GM21515 (cell line): ENCODE results near the gene HMGB1.

Experiments
- ATAC-seq: cut with Tn5 transposase; IDR thresholded peaks from one replicate; pipeline ENCODE4 v1.9.1; 2021; ENCODE audit not compliant: unreplicated experiment

Gene HMGB1

GRCh38 chr13:30465593-30466357 is at the start of gene HMGB1:
HMGB1 (minus strand) TSS chr13:30465936; CDS start chr13:30463680, 2,256 bp downstream.
- peak; percentile 81 for ATAC-seq

DNA sequence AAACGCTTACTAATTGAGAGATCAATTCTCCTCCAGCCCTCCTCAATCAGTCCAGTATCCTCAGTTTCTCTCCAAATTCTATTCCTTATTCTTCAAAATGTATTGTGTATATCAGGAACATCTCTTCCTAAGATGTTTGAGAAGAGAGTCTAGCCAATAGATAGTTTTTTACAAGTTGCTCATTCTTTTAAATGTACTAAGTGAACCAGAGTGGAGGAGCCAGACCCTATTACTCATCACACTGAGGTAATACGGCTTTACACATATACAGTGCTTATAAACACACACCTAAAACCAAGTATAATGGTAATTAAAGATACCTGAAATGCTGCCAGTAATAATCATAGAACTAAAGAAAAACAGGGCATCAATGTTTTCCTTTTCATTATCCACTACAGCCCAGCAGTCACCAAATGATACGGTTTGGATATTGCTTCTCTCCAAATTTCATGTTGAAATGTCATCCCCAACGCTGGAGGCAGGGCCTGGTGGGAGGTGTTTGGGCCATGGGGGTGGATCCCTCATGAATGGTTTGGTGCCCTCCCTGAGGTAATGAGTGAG is 45.2 kb upstream of the HMGB1 start:
- ATAC-seq, result no peak

DNA sequence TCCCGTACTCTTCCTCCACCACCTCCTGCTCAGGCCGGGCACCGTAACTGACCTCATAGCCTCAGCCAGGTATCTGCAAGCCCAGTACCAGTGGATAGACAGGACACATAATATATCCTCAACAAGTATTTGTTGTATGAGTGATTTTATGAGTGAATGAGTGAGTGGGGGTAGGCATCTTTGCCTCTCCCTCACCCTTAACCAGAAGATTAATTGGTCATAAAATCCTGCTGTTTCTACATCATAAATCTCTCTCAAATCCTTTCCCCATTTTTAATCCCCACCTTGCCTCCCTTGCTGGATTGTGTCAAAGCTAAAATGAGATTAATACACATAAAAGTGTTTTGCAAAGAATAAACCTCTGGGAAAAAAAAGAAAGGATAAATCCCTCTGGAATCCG is 44.4 kb upstream of the HMGB1 start:
- no peak for ATAC-seq

GRCh38 chr13:30509254-30510050 is 43.7 kb upstream of the HMGB1 start:
- ATAC-seq, result no peak

GRCh38 chr13:30504081-30504480 is 38.3 kb upstream of the HMGB1 start:
- peak; percentile 68 for ATAC-seq

DNA sequence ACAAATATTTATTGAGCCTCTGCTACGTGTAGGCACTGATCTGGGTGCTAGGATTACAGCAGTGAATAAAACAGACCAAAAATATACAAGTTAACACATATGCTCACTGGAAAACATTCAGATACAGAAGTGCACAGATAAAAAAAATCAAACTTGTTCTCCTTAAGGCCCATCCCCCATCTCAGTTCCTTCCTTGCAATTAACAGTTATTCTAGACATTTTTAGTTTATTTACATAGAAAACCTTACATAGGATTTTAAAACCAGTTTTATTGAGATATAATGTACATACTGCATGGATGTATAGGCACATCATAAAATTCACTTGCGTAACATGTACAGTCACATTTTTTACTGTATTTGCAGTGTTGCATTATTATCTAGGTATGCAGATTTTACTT is 36.5 kb upstream of the HMGB1 start:
- no peak for ATAC-seq

GRCh38 chr13:30499338-30499737 is 33.6 kb upstream of the HMGB1 start:
- ATAC-seq, result no peak

- no peak for ATAC-seq
Observed at GRCh38 chr13:30496147-30496546, 30.4 kb upstream of the HMGB1 start.

- no peak for ATAC-seq
Observed at GRCh38 chr13:30495746-30496145, 30.0 kb upstream of the HMGB1 start.

DNA sequence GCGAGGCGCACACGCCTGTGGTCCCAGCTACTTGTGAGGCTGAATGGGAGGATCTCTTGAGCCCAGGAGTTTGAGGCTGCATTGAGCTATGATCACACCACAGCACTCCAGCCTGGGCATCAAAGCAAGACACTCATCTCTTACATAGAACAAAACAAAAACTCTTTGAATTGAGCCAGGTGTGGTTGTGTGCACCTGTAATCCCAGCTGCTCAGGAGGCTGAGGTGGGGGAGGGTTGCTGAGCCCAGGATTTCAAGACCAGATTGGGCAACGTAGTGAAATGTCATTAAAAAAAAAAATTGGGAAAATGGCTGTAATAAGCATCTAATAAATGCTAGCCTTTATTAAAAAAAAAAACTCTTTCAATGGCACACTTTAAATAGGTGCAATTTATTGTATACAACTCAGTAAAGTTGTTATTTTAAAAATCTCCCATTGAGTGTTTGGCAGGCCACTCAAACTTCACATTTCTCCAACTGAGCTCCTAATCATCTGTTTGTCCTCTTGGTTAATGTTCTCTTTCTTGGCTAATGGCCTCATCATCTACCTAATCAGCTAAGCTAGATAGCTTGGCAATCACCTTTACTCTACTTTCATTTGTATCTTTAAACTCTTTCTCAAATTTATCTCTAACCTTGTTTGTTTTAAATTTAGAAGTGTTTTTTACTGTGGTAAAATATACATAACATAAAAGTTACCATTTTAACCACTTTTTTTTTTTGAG is 28.1 kb upstream of the HMGB1 start:
- no peak for ATAC-seq

GRCh38 chr13:30487075-30487470 is 21.3 kb upstream of the HMGB1 start:
- ATAC-seq, result no peak

DNA sequence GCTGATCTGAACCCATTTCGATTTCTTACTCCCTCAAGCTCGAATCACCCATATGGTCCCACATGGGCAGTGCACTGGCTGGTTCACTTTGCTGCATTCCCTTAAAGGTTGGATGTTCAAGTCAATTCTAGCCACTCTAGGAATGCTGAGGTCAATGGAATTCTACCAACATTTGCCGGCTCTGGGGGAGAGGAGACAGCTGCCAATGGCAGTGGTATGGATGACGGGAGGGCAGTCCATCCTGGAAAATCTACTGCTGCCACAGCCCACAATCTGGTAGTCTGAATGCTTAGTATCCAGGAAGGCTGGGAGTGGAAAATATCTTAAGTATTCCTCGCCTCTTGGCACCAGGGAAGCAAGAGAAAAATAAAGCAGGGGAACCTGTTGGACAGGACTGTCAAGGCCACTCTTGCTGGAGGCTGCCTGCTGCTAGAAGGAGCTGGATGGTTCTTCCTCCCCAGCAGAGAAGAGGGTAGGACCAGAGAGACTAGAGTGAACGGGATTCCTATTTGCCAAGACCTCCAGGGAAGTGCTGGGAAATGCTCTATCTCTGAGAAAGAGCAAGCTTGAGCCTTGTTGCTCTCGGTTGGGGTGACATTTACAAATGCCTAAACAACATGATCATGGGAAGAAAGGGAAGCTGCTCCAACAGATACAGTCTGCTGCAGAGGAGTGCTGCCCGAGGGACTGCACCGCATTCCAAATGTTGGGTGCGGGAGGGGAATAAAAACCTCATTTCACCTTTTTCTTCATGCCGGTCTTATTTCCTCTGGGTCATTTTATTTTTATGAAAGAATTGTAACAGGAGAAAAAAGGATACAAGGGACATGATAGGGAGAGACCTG is 20.7 kb upstream of the HMGB1 start:
- ATAC-seq, result no peak

DNA sequence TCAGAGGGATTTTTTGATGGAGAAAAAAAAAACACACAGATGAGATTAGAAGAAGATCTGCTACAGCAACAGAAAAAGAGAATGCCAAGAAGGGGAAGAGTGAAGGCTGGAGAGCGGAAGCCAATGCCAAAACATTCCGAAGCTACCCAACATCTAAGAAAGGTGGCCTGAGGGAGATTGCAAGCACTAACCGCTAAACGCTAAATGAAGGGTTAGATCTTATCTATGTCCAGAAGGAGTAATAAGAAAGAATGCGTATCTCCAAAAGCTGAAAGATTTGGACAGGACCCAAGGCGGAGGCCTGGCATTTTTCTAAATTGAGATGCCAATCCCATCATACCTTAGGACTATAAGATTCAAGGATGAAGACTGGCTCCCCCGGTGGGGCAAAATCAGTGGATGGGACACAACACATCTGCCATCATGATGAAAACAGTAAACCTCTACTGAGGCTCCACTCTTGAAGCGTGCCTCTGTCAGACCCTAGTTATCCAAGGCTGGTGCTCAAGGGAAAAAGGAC is 15.6 kb upstream of the HMGB1 start:
- ATAC-seq, result no peak

GRCh38 chr13:30480292-30480950 is 14.7 kb upstream of the HMGB1 start:
- ATAC-seq, result no peak

DNA sequence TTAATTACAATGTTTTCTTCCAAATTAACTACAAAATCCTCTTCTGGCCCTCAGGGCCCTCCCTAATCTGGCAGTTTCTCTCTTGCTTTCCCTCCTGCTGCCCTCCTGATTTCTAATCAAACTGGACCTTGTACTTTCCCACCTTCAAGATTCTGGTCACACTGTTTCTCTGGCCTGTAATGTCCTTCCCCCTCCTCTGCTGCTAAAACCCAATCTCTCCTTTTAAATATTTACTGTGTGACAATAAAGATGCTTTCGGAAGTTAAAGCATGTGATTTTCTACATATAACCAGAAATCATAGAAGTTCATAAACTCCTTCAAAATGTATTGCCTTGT is 14.1 kb upstream of the HMGB1 start:
- no peak for ATAC-seq

DNA sequence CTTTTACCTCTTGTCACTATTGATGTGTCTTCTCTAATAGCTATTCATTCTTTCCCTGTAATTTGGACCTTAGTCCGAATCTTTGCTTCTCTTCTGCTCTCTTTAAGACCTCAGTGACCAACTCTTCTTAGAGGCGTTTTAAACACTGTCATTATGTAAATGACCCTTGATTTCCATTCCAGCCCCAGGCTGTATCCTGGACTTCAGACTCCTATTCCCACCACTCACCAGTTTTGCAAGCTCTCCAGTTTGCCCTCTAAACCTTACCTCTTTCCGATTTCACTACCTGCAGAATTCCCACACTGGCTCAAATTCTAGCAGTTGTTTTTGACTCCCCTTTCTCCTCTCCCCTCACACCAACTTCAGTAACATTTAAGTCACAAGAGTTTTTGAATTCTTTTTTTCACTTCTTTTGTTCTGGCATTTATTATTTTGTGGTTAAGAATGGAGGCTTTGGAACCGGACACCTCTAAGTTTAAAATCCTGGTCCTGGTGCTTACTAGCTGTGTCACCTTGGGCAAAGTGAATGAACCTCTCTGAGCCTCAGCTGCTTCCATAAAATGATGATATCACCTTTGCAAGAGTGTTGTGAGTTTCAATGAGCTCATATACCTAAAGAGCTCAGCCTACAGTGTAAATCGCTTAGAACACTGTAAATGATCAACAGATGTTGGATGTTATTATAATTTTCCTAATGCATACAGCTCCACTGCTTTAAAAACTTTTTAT is 13.6 kb upstream of the HMGB1 start:
- no peak for ATAC-seq

- ATAC-seq, result peak; percentile 92
Observed at GRCh38 chr13:30477346-30478195, 11.8 kb upstream of the HMGB1 start.

DNA sequence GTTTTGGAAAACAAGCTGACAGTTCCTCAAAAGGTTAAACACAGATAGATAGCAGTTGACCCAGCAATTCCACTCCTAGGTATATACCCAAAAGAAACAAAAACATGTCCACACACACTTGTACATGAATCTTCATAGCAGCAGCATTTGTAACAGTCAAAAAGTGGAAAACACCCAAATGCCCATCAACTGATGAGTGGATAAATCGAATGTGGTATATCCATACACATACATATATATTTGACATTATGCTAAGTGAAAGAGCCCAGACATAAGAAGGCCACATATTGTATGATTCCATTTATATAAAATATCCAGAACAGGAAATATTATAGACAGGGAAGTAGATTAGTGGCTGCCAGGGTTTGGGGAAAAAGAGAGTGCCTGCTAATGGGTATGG is 7.9 kb upstream of the HMGB1 start:
- no peak for ATAC-seq
